HFFc6 (cell line): Measurements from ENCODE around the gene DDR1. TPM values are rescaled to one million over a fixed set of nuclear protein-coding genes. Genes with fewer than 3 reads are reported as not detected.
"Not testable (repeated sequence)": the region's sequence is repeated elsewhere in the genome, so short reads cannot be mapped to it uniquely, and the experiment has no call there.

Experiments
- DNase-seq: peaks from one replicate; pipeline ENCODE4 v3.0.0-alpha.2; 2018
- H3K27ac Mint-ChIP-seq: 2 replicates; pipeline ENCODE4 v1.8.0; 2020; ENCODE audit warnings: mild to moderate bottlenecking, mixed read lengths
- H3K27me3 Mint-ChIP-seq: 2 replicates; pipeline ENCODE4 v1.8.0; 2021; ENCODE audit warnings: mild to moderate bottlenecking, moderate library complexity, mixed read lengths; ENCODE audit not compliant: insufficient read depth
- H3K36me3 Mint-ChIP-seq: 2 replicates; pipeline ENCODE4 v1.8.0; 2021; ENCODE audit warnings: low read depth, mixed read lengths
- H3K4me1 Mint-ChIP-seq: 2 replicates; pipeline ENCODE4 v1.8.0; 2020; ENCODE audit warnings: low read depth, mixed read lengths
- H3K4me3 Mint-ChIP-seq: 2 replicates; pipeline ENCODE4 v1.8.0; 2020; ENCODE audit warnings: mild to moderate bottlenecking, moderate library complexity, mixed read lengths
- H3K9me3 Mint-ChIP-seq: 2 replicates; pipeline ENCODE4 v1.8.0; 2020; ENCODE audit warnings: mild to moderate bottlenecking, mixed read lengths
- total RNA-seq, 6 experiments: library from RNA; stranded (reverse); fragmentation: NEBNext Ultra II Directional; extraction: Animal tissue kit (Norgen Biotek cat#: 25700); gene quantifications; 2 replicates in 1 of 6; 3 replicates in 5 of 6; pipeline ENCODE4 v1.2.3, GENCODE V29; 2021
- TF ChIP-seq, protein P1 (sequence below): fragments of 200-600 bp; sonication (generic); IDR thresholded peaks from 2 replicates; pipeline ENCODE4 v1.5.0; 2021; ENCODE audit warnings: antibody characterized with exemption, mild to moderate bottlenecking

The DDR1 gene
- total RNA-seq, 6 experiments from 2014 or later, result 28.0 to 42.5 (median 31.6) TPM

- DNase-seq, result no peak
- peaks cover 23% of the 10 kb centered on the region for H3K9me3 Mint-ChIP-seq
- peaks cover 32% of the 10 kb centered on the region for H3K4me1 Mint-ChIP-seq
- H3K27me3 Mint-ChIP-seq, result peaks cover 9% of the 10 kb centered on the region
- TF ChIP-seq, protein P1, sequence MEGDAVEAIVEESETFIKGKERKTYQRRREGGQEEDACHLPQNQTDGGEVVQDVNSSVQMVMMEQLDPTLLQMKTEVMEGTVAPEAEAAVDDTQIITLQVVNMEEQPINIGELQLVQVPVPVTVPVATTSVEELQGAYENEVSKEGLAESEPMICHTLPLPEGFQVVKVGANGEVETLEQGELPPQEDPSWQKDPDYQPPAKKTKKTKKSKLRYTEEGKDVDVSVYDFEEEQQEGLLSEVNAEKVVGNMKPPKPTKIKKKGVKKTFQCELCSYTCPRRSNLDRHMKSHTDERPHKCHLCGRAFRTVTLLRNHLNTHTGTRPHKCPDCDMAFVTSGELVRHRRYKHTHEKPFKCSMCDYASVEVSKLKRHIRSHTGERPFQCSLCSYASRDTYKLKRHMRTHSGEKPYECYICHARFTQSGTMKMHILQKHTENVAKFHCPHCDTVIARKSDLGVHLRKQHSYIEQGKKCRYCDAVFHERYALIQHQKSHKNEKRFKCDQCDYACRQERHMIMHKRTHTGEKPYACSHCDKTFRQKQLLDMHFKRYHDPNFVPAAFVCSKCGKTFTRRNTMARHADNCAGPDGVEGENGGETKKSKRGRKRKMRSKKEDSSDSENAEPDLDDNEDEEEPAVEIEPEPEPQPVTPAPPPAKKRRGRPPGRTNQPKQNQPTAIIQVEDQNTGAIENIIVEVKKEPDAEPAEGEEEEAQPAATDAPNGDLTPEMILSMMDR, result no peak
- H3K4me3 Mint-ChIP-seq, result no peak overlapping the region
- H3K36me3 Mint-ChIP-seq, result peaks cover 11% of the 10 kb centered on the region; the same call in 1 of the 2 replicates
- H3K27ac Mint-ChIP-seq, result no peak overlapping the region
Observed at GRCh38 chr6:30847421-30847970, 36.8 kb upstream of the DDR1 start.

DNA sequence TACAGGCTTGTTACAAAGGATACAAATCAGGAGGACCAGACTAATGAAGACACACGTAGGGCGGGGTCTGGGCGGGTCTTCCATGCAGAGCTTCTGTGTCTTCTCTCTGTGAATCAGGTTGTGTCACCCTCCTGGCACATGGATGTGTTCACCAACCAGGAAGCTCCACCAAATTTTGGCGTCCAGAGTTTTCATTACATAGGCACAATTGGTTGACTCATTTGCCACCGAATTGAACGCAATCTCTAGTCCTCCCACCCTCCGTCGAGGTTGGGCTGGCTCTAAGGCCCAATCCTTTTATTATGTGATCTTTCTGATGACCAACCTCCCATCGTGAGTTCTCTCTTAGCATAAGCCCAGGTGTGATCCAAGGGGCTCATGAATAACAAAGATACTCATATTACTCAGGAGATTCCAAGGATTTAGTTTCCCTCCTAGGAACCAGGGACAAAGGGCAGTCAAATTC is 36.3 kb upstream of the DDR1 start:
- peaks cover 26% of the 10 kb centered on the region for H3K9me3 Mint-ChIP-seq
- H3K27ac Mint-ChIP-seq, result no peak overlapping the region
- no peak for DNase-seq
- H3K36me3 Mint-ChIP-seq, result peaks cover 13% of the 10 kb centered on the region; the same call in 1 of the 2 replicates
- H3K4me1 Mint-ChIP-seq, result peaks cover 30% of the 10 kb centered on the region
- TF ChIP-seq, protein P1, result no peak
- no peak overlapping the region for H3K4me3 Mint-ChIP-seq
- H3K27me3 Mint-ChIP-seq, result peaks cover 9% of the 10 kb centered on the region

DNA sequence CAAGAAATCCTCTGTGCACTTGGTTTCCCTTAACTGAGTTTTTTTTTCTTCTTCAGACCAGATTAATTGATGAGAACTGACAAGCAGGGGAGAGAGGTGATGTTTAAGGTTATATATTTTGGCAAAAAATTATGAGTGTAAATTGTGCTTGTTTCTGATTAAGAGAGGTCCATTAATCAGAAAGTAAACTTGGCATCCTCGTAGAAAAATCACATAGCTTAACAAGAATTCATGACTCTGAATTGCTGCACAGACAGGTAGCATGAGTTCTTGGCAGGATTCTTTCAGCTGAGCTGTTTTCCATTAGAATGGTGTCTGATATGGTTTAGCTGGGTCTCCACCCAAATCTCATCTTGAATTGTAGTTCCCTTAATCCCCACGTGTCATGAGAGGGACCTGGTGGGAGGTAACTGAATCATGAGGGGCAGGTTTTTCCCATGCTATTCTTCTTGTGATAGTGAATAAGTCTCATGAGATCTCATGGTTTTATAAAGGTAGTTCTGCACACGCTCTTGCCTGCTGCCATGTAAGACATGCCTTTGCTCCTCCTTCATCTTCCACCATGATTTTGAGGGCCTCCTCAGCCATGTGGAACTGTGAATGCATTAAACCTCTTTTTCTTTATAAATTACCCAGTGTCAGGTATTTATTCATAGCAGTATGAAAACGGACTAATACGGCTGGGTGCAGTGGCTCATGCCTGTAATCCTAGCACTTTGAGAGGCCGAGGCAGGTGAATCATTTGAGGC is 34.2 kb upstream of the DDR1 start:
- Mint-ChIP-seq H3K4me1 (peaks cover 11% of the 10 kb centered on the region; the same call in 1 of the 2 replicates), H3K27ac (no peak overlapping the region), H3K4me3 (no peak overlapping the region), H3K9me3 (peaks cover 26% of the 10 kb centered on the region), H3K27me3 (peaks cover 6% of the 10 kb centered on the region), H3K36me3 (peaks cover 13% of the 10 kb centered on the region; the same call in 1 of the 2 replicates)
- no peak for DNase-seq
- TF ChIP-seq, protein P1, result no peak

- peaks cover 22% of the 10 kb centered on the region for H3K27me3 Mint-ChIP-seq
- H3K9me3 Mint-ChIP-seq, result peaks cover 26% of the 10 kb centered on the region
- not testable (repeated sequence) for H3K4me3 Mint-ChIP-seq, H3K4me1 Mint-ChIP-seq, DNase-seq, H3K27ac Mint-ChIP-seq
- peaks cover 13% of the 10 kb centered on the region; the same call in 1 of the 2 replicates for H3K36me3 Mint-ChIP-seq
Observed at GRCh38 chr6:30852459-30852858, 31.9 kb upstream of the DDR1 start.

DNA sequence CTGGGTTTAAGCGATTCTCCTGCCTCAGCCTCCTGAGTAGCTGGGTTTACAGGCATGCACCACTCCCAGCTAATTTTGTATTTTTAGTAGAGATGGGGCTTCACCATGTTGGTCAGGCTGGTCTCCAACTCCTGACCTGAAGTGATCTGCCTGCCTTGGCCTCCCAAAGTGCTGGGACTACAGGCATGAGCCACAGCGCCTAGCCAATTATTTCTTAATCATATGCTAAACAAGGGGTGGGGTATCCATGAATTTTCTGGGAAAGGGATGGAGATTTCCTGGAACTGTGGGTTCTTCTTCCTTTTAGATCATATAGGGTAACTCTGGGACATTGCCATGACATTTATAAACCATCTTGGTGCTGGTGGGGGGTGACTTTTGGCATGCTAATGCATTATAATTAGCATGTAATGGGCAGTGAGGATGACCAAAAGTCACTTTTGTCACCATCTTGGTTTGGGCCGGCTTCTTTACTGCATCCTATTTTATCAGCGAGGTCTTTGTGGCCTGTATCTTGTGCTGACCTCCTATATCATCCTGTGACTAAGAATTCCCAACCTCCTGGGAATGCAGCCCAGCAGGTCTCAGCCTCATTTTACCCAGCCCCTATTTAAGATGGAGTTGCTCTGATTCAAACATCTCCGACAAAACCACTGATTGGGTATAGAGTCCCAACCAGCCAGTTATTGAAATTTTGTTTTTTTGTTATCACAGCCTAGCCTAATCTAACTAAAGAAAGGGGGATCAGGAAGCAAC is 29.9 kb upstream of the DDR1 start:
- peaks cover 13% of the 10 kb centered on the region; the same call in 1 of the 2 replicates for H3K36me3 Mint-ChIP-seq
- no peak overlapping the region for H3K4me3 Mint-ChIP-seq
- peaks cover 29% of the 10 kb centered on the region for H3K27me3 Mint-ChIP-seq
- H3K27ac Mint-ChIP-seq, result no peak overlapping the region
- H3K9me3 Mint-ChIP-seq, result peaks cover 30% of the 10 kb centered on the region
- TF ChIP-seq, protein P1, result no peak
- no peaks in the 10 kb centered on the region for H3K4me1 Mint-ChIP-seq
- DNase-seq, result no peak
